ENCODE data around the gene CLDN9. TPM values are rescaled to one million over a fixed set of nuclear protein-coding genes. Genes with fewer than 3 reads are reported as not detected.

Gene CLDN9
- total and polyA plus RNA-seq, 9 of the 15 experiments (the other 6 are each of a cell fraction or from before 2014, with no cell fraction given) = 0.12 to 0.44 (median 0.22) TPM; not detected in 4

- H3K4me1 ChIP-seq (replicated peaks in 1 of 2; ENCODE audit: control insufficient read depth in 2 of 2, insufficient read depth in 2 of 2, low read length in 2 of 2) = peaks cover 8 to 86% of the 10 kb centered on the region in 2 experiments
- BruUV-seq (replicated peaks) = TSS peak; percentile 69
- ChIA-PET POLR2A (interaction anchor here (0.6 to 1.6 kb wide), 9 partner anchors 7 to 212 kb away, joined by 3 to 8 read pairs (median 3); partner anchors contain the start of genes PKMYT1 and SRRM2), CTCF (ENCODE audit: low intra/inter-chr PET ratio) (no interaction called here)
- H4K20me1 ChIP-seq (replicated peaks; ENCODE audit: control insufficient read depth, insufficient read depth, low read length) = no peaks in the 10 kb centered on the region
- intact Hi-C loops (cut with micrococcal nuclease) (loop anchor here (10.0 kb wide), 1 partner anchor 60 kb away; the partner anchor contains the start of genes HCFC1R1, THOC6 and TNFRSF12A), in situ Hi-C loops (cut with MboI) (no loop called here)
- H3K9ac ChIP-seq (ENCODE audit: insufficient read depth in 1 of 2, low read depth in 2 of 2, low read length in 2 of 2) = peak overlapping the region; percentile 69 to 96; a peak in 3 of 4 replicates
- H3K9me3 ChIP-seq (replicated peaks; ENCODE audit: control insufficient read depth, insufficient read depth, low read depth, low read length) = no peaks in the 10 kb centered on the region
- peak overlapping the region; percentile 87 for H2AFZ ChIP-seq (ENCODE audit: low read depth, low read length)
- H3K4me2 ChIP-seq (ENCODE audit: insufficient read depth, low read length) = peak overlapping the region; percentile 71
- FAIRE-seq (peak; percentile 29), ATAC-seq (peak; percentile 71), DNase-seq (ENCODE audit: extremely low read depth in 1 of 4, low spot score in 3 of 4) (peak; percentile 87 to 96 (median 90))
- H3K27me3 ChIP-seq (ENCODE audit: control insufficient read depth in 2 of 2, insufficient read depth in 2 of 2, low read length in 2 of 2) = no peaks in the 10 kb centered on the region
- H3K79me2 ChIP-seq (ENCODE audit: control insufficient read depth, insufficient read depth, low read length) = peaks cover 4% of the 10 kb centered on the region
- under 1% methylated on average over 48 of the region's 68 CpGs for WGBS (ENCODE audit: insufficient coverage, low coverage, missing lambda C conversion rate)
- H3K27ac ChIP-seq (ENCODE audit: extremely low read depth, low read depth, low read length) = peak overlapping the region; percentile 83; the same call in 1 of the 3 replicates
- H3K4me3 ChIP-seq = peak overlapping the region; percentile 53
- no peaks in the 10 kb centered on the region for H3K9me1 ChIP-seq (ENCODE audit: control insufficient read depth, insufficient read depth, low read length)
- H3K36me3 ChIP-seq (ENCODE audit: control insufficient read depth, insufficient read depth, low read length) = peaks cover 3% of the 10 kb centered on the region; the same call in 1 of the 3 replicates
- TF ChIP-seq SP1 (CRISPR knock-in tag; IDR thresholded peaks at IDR 0.05) (peak; percentile 28; the same call in 1 of the 2 replicates), PTBP1 (IDR thresholded peaks at IDR 0.05; ENCODE audit: low read depth, low read length) (no peak), MTA3 (IDR thresholded peaks at IDR 0.05; ENCODE audit: borderline replicate concordance) (peak; percentile 15; the same call in 1 of the 2 replicates), SAFB (IDR thresholded peaks at IDR 0.05; ENCODE audit: borderline replicate concordance, low read depth, low read length) (0 out of 2 replicates have a peak, but pooled peaks have one; percentile 24), TAL1 (IDR thresholded peaks at IDR 0.05) (no peak), HDAC1 (IDR thresholded peaks at IDR 0.05) (peak in 1 of 2 experiments; percentile 52; a peak in 2 of 4 replicates), YY1 (IDR thresholded peaks at IDR 0.05; ENCODE audit: borderline replicate concordance in 1 of 3, control insufficient read depth in 1 of 3, extremely low read depth in 1 of 3, insufficient read depth in 3 of 3, insufficient read length in 1 of 3, insufficient replicate concordance in 2 of 3, low read depth in 1 of 3, low read length in 2 of 3) (peak in 1 of 3 experiments; percentile 9), GABPB2 (CRISPR knock-in tag; conservative IDR thresholded peaks at IDR 0.05) (no peak), RBM22 (IDR thresholded peaks at IDR 0.05; ENCODE audit: low read depth, low read length, poor library complexity, severe bottlenecking) (no peak), ZNF57 (CRISPR knock-in tag; IDR thresholded peaks at IDR 0.05) (no peak)
- TF ChIP-seq, protein P1, sequence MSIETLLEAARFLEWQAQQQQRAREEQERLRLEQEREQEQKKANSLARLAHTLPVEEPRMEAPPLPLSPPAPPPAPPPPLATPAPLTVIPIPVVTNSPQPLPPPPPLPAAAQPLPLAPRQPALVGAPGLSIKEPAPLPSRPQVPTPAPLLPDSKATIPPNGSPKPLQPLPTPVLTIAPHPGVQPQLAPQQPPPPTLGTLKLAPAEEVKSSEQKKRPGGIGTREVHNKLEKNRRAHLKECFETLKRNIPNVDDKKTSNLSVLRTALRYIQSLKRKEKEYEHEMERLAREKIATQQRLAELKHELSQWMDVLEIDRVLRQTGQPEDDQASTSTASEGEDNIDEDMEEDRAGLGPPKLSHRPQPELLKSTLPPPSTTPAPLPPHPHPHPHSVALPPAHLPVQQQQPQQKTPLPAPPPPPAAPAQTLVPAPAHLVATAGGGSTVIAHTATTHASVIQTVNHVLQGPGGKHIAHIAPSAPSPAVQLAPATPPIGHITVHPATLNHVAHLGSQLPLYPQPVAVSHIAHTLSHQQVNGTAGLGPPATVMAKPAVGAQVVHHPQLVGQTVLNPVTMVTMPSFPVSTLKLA (conservative IDR thresholded peaks at IDR 0.05) = peak in 1 of 2 experiments; percentile 47; a peak in 1 of 4 replicates
- TF ChIP-seq, protein P2, sequence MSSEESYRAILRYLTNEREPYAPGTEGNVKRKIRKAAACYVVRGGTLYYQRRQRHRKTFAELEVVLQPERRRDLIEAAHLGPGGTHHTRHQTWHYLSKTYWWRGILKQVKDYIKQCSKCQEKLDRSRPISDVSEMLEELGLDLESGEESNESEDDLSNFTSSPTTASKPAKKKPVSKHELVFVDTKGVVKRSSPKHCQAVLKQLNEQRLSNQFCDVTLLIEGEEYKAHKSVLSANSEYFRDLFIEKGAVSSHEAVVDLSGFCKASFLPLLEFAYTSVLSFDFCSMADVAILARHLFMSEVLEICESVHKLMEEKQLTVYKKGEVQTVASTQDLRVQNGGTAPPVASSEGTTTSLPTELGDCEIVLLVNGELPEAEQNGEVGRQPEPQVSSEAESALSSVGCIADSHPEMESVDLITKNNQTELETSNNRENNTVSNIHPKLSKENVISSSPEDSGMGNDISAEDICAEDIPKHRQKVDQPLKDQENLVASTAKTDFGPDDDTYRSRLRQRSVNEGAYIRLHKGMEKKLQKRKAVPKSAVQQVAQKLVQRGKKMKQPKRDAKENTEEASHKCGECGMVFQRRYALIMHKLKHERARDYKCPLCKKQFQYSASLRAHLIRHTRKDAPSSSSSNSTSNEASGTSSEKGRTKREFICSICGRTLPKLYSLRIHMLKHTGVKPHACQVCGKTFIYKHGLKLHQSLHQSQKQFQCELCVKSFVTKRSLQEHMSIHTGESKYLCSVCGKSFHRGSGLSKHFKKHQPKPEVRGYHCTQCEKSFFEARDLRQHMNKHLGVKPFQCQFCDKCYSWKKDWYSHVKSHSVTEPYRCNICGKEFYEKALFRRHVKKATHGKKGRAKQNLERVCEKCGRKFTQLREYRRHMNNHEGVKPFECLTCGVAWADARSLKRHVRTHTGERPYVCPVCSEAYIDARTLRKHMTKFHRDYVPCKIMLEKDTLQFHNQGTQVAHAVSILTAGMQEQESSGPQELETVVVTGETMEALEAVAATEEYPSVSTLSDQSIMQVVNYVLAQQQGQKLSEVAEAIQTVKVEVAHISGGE (CRISPR knock-in tag; IDR thresholded peaks at IDR 0.05) = 0 out of 6 replicates have a peak, but pooled peaks of 1 of the 3 experiments have one; percentile 21
Observed at GRCh38 chr16:2964475-2965336, 48.0 kb upstream of the CLDN9 start.
